ENCODE results near the gene CPA5.

The CPA5 gene

DNA sequence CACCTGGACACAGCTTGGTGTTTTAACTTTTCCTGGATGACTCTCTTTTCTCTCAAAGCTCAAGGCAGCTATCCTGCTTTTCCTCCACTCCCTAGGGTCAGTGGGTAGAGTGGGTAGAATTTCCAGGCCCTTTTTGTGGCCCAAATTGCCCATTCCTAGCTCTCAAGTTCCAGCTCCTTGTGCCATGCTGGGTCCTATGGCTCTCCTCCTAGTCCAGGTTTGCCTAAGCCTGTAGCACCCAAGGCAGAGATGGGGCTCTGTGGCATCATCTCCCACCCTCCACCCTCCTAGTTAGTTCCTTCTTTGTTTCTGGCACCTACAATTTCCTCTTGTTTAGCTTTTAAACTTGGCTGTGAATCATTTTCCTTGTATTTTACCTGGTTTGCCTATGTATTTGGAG is 42.0 kb upstream of the CPA5 start:
- TF ChIP-seq CTCF (IDR thresholded peaks at IDR 0.05; ENCODE audit: insufficient read depth, low read depth, low read length, missing control alignments) = no peak
- DNase-seq (ENCODE audit: low read depth) = no peak
- H3K4me3 ChIP-seq (ENCODE audit: low read depth, low read length) = no peak overlapping the region

DNA sequence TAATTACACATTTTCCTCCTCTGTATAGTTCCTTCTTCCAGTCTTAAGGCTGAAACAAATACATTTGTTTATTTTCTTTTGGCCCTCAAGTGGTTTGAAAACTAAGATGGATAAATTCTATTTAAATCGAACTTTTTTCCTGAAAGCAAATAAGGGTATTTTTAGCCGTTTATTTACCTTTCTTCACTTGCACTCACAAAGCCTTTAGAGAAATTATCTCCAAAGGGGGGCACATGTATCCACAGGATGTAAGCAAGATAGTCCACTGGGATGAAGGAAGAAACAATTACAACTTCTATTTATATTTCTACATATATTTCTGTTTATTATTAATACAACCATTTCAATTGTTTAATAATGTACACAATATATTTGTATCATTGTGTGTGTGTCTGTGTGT is 41.5 kb upstream of the CPA5 start:
- DNase-seq (ENCODE audit: low read depth) = no peak
- no peak for TF ChIP-seq CTCF (IDR thresholded peaks at IDR 0.05; ENCODE audit: insufficient read depth, low read depth, low read length, missing control alignments)
- H3K4me3 ChIP-seq (ENCODE audit: low read depth, low read length) = no peak overlapping the region

- TF ChIP-seq CTCF (IDR thresholded peaks at IDR 0.05; ENCODE audit: insufficient read depth, low read depth, low read length, missing control alignments) = no peak
- no peak overlapping the region for H3K4me3 ChIP-seq (ENCODE audit: low read depth, low read length)
- peak; percentile 55 for DNase-seq (ENCODE audit: low read depth)
Observed at GRCh38 chr7:130303551-130303950, 41.1 kb upstream of the CPA5 start.

- TF ChIP-seq CTCF (IDR thresholded peaks at IDR 0.05; ENCODE audit: insufficient read depth, low read depth, low read length, missing control alignments) = no peak
- H3K4me3 ChIP-seq (ENCODE audit: low read depth, low read length) = no peak overlapping the region
- no peak for DNase-seq (ENCODE audit: low read depth)
Observed at GRCh38 chr7:130303982-130304381, 40.6 kb upstream of the CPA5 start.

- TF ChIP-seq CTCF (IDR thresholded peaks at IDR 0.05; ENCODE audit: insufficient read depth, low read depth, low read length, missing control alignments) = no peak
- no peak for DNase-seq (ENCODE audit: low read depth)
- H3K4me3 ChIP-seq (ENCODE audit: low read depth, low read length) = no peak overlapping the region
Observed at GRCh38 chr7:130304878-130305277, 39.7 kb upstream of the CPA5 start.

- no peak overlapping the region for H3K4me3 ChIP-seq (ENCODE audit: low read depth, low read length)
- TF ChIP-seq CTCF (IDR thresholded peaks at IDR 0.05; ENCODE audit: insufficient read depth, low read depth, low read length, missing control alignments) = no peak
- no peak for DNase-seq (ENCODE audit: low read depth)
Observed at GRCh38 chr7:130305433-130306042, 39.1 kb upstream of the CPA5 start.

DNA sequence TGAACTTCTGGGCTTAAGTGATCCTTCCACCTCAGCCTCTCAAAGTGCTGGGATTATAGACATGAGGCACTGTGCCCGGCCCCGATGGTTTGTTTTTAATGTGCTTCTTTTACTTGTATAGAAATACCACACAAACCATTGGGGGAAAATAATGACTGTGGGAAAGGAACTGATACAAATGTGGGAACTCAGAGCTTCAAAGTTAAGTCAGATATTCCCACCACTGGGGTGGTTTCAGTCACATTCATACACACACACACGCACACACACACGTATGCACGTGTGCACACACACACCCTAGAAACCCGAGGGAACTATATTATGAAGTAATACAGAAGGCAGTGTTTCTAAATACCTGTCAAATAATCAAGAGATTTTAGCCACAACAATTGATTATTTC is 34.6 kb upstream of the CPA5 start:
- H3K4me3 ChIP-seq (ENCODE audit: low read depth, low read length) = no peak overlapping the region
- no peak for TF ChIP-seq CTCF (IDR thresholded peaks at IDR 0.05; ENCODE audit: insufficient read depth, low read depth, low read length, missing control alignments)
- DNase-seq (ENCODE audit: low read depth) = peak; percentile 86
